ENCODE measurements around the gene RPL37A. TPM values are rescaled to one million over a fixed set of nuclear protein-coding genes. Genes with fewer than 3 reads are reported as not detected.

RPL37A gene
- total and polyA plus RNA-seq, 9 of the 15 experiments (the other 6 are each of a cell fraction or from before 2014, with no cell fraction given) = 1,938 to 3,349 (median 2,436) TPM

- TF ChIP-seq MNT (conservative IDR thresholded peaks at IDR 0.05) (peak in 1 of 2 experiments; percentile 66; a peak in 2 of 4 replicates), STAT5A (IDR thresholded peaks at IDR 0.05; ENCODE audit: borderline replicate concordance, low read length) (no peak), KLF1 (tag; IDR thresholded peaks at IDR 0.05) (peak; percentile 68; the same call in 1 of the 2 replicates), IRF2 (CRISPR knock-in tag; IDR thresholded peaks at IDR 0.05) (no peak), CBX8 (IDR thresholded peaks at IDR 0.05; ENCODE audit: borderline replicate concordance, extremely low read depth, low read depth, low read length, poor library complexity, severe bottlenecking) (no peak), HDAC2 (IDR thresholded peaks at IDR 0.05) (peak; percentile 24; the same call in 1 of the 2 replicates), ESRRB (CRISPR knock-in tag; IDR thresholded peaks at IDR 0.05; ENCODE audit: borderline replicate concordance) (no peak), SIN3A (IDR thresholded peaks at IDR 0.05; ENCODE audit: borderline replicate concordance in 2 of 2, control insufficient read depth in 1 of 2, low read depth in 2 of 2, low read length in 2 of 2) (peak in 1 of 2 experiments; percentile 60; a peak in 1 of 4 replicates), ZNF511 (CRISPR knock-in tag; IDR thresholded peaks at IDR 0.05) (no peak), ZC3H11A (IDR thresholded peaks at IDR 0.05; ENCODE audit: low read depth, low read length) (no peak), NFRKB (IDR thresholded peaks at IDR 0.05; ENCODE audit: low read depth) (peak; percentile 80), TAF9B (IDR thresholded peaks at IDR 0.05; ENCODE audit: partially characterized antibody) (peak; percentile 99), CBFA2T2 (conservative IDR thresholded peaks at IDR 0.05) (no peak), MYNN (IDR thresholded peaks at IDR 0.05) (no peak), MYNN (CRISPR knock-in tag; IDR thresholded peaks at IDR 0.05) (no peak), NFYB (IDR thresholded peaks at IDR 0.05; ENCODE audit: extremely low read depth, insufficient read length) (no peak), POLR2H (tag; IDR thresholded peaks at IDR 0.05; ENCODE audit: low read depth) (peak; percentile 91), PTRF (tag; IDR thresholded peaks at IDR 0.05) (no peak), ZNF717 (CRISPR knock-in tag; IDR thresholded peaks at IDR 0.05) (no peak), ESRRA (IDR thresholded peaks at IDR 0.05; ENCODE audit: borderline replicate concordance, low read depth) (no peak), KDM5B (IDR thresholded peaks at IDR 0.05; ENCODE audit: insufficient replicate concordance, low read depth, low read length) (peak; percentile 75), CCNT2 (IDR thresholded peaks at IDR 0.05; ENCODE audit: borderline replicate concordance, extremely low read depth, insufficient read length, low read depth, low read length) (peak; percentile 30), PURB (CRISPR knock-in tag; IDR thresholded peaks at IDR 0.05; ENCODE audit: low read depth) (no peak), ZNF830 (CRISPR knock-in tag; IDR thresholded peaks at IDR 0.05) (no peak), NR2C1 (IDR thresholded peaks at IDR 0.05) (0 out of 2 replicates have a peak, but pooled peaks have one; percentile 3), NR2C1 (tag; IDR thresholded peaks at IDR 0.05) (0 out of 2 replicates have a peak, but pooled peaks have one; percentile 22), LARP7 (IDR thresholded peaks at IDR 0.05) (no peak), GATAD2A (IDR thresholded peaks at IDR 0.05) (peak; percentile 66)
These were observed at the start of gene RPL37A (continued) for GRCh38 chr2:216498379-216499352.
